ENCODE data around the gene NCAM1. TPM values are rescaled to one million over a fixed set of nuclear protein-coding genes. Genes with fewer than 3 reads are reported as not detected.

The NCAM1 gene
- total RNA-seq, 1 experiment from 2014 or later: 5.9 TPM

DNA sequence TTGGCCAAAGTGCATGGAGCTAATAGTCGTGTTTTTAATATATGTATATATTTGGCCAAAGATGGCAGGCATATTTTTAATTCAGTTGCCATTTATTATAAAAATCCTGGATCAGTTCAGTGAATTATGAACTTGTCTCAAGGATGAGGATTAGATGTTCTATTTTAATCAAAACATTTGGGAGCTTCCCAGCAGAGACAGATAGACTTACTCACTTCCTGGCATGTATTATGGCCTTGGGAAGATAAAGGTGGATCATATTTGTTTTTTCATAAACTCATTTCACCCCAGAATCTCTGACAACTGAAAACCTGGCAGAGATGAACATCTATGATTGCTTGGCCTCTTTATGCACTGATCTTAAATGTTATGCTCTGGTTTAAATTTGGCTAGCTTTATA is 148.8 kb downstream of the NCAM1 start:
- TF ChIP-seq ZNF396 (CRISPR knock-in tag; IDR thresholded peaks at IDR 0.05; ENCODE audit: borderline replicate concordance) (no peak), ETV6 (CRISPR knock-in tag; IDR thresholded peaks at IDR 0.05) (no peak), HMGXB4 (CRISPR knock-in tag; IDR thresholded peaks at IDR 0.05) (no peak), CBFB (CRISPR knock-in tag; IDR thresholded peaks at IDR 0.05; ENCODE audit: low read depth) (no peak), E2F1 (CRISPR knock-in tag; IDR thresholded peaks at IDR 0.05) (no peak), OVOL2 (CRISPR knock-in tag; IDR thresholded peaks at IDR 0.05; ENCODE audit: borderline replicate concordance) (no peak), TEAD1 (CRISPR knock-in tag; IDR thresholded peaks at IDR 0.05) (no peak), IRF2 (CRISPR knock-in tag; IDR thresholded peaks at IDR 0.05; ENCODE audit: borderline replicate concordance, low read depth) (no peak), MYBL2 (CRISPR knock-in tag; IDR thresholded peaks at IDR 0.05) (no peak), FOXP1 (CRISPR knock-in tag; IDR thresholded peaks at IDR 0.05; ENCODE audit: borderline replicate concordance) (no peak), AFF4 (CRISPR knock-in tag; IDR thresholded peaks at IDR 0.05; ENCODE audit: borderline replicate concordance) (no peak)
- Mint-ChIP-seq H3K36me3 (no peaks in the 10 kb centered on the region), H3K4me3 (no peak overlapping the region), H3K27ac (no peak overlapping the region), H3K4me1 (peaks cover 2% of the 10 kb centered on the region; the same call in 1 of the 2 replicates), H3K9me3 (no peaks in the 10 kb centered on the region), H3K27me3 (ENCODE audit: low read depth) (no peaks in the 10 kb centered on the region)
- ChIA-PET POLR2A (no interaction called here), CTCF (interaction anchor here (0.5 to 1.0 kb wide), 2 partner anchors 452 to 669 kb away, joined by 3 to 4 read pairs; no protein-coding TSS in a partner anchor)
- DNase-seq (ENCODE audit: low spot score): no peak
- ATAC-seq: no peak

- CTCF ChIA-PET: interaction anchor here (0.5 to 1.0 kb wide), 2 partner anchors 671 to 831 kb away, joined by 3 to 4 read pairs; no protein-coding TSS in a partner anchor
- H3K36me3 Mint-ChIP-seq: no peaks in the 10 kb centered on the region
- TF ChIP-seq ZNF138 (CRISPR knock-in tag; conservative IDR thresholded peaks at IDR 0.05) (no peak), RORB (CRISPR knock-in tag; IDR thresholded peaks at IDR 0.05) (no peak), ZNF425 (CRISPR knock-in tag; conservative IDR thresholded peaks at IDR 0.05) (no peak), ZNF317 (CRISPR knock-in tag; IDR thresholded peaks at IDR 0.05; ENCODE audit: borderline replicate concordance, low read depth) (no peak), ZNF219 (CRISPR knock-in tag; IDR thresholded peaks at IDR 0.05; ENCODE audit: borderline replicate concordance) (no peak), ZNF263 (CRISPR knock-in tag; IDR thresholded peaks at IDR 0.05; ENCODE audit: low read depth) (no peak), PREB (CRISPR knock-in tag; IDR thresholded peaks at IDR 0.05; ENCODE audit: borderline replicate concordance) (no peak)
- TF ChIP-seq, protein P1, sequence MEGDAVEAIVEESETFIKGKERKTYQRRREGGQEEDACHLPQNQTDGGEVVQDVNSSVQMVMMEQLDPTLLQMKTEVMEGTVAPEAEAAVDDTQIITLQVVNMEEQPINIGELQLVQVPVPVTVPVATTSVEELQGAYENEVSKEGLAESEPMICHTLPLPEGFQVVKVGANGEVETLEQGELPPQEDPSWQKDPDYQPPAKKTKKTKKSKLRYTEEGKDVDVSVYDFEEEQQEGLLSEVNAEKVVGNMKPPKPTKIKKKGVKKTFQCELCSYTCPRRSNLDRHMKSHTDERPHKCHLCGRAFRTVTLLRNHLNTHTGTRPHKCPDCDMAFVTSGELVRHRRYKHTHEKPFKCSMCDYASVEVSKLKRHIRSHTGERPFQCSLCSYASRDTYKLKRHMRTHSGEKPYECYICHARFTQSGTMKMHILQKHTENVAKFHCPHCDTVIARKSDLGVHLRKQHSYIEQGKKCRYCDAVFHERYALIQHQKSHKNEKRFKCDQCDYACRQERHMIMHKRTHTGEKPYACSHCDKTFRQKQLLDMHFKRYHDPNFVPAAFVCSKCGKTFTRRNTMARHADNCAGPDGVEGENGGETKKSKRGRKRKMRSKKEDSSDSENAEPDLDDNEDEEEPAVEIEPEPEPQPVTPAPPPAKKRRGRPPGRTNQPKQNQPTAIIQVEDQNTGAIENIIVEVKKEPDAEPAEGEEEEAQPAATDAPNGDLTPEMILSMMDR (IDR thresholded peaks at IDR 0.05): no peak
These were observed 149.9 kb downstream of the NCAM1 start for GRCh38 chr11:113111156-113111555.

More at GRCh38 chr11:113111156-113111555, 149.9 kb downstream of the NCAM1 start:
- peaks cover 2% of the 10 kb centered on the region; the same call in 1 of the 2 replicates for H3K4me1 Mint-ChIP-seq
- no peak for ATAC-seq
- no peaks in the 10 kb centered on the region for H3K27me3 Mint-ChIP-seq (ENCODE audit: low read depth)
- no peak for DNase-seq (ENCODE audit: low spot score)
- no peak overlapping the region for H3K4me3 Mint-ChIP-seq
- no peaks in the 10 kb centered on the region for H3K9me3 Mint-ChIP-seq
- POLR2A ChIA-PET: no interaction called here
- no peak overlapping the region for H3K27ac Mint-ChIP-seq
